Measurements from ENCODE around the gene PTCH2. TPM values are rescaled to one million over a fixed set of nuclear protein-coding genes. Genes with fewer than 3 reads are reported as not detected.

Gene PTCH2
- total RNA-seq, 1 experiment from 2014 or later, result 1.1 TPM

DNA sequence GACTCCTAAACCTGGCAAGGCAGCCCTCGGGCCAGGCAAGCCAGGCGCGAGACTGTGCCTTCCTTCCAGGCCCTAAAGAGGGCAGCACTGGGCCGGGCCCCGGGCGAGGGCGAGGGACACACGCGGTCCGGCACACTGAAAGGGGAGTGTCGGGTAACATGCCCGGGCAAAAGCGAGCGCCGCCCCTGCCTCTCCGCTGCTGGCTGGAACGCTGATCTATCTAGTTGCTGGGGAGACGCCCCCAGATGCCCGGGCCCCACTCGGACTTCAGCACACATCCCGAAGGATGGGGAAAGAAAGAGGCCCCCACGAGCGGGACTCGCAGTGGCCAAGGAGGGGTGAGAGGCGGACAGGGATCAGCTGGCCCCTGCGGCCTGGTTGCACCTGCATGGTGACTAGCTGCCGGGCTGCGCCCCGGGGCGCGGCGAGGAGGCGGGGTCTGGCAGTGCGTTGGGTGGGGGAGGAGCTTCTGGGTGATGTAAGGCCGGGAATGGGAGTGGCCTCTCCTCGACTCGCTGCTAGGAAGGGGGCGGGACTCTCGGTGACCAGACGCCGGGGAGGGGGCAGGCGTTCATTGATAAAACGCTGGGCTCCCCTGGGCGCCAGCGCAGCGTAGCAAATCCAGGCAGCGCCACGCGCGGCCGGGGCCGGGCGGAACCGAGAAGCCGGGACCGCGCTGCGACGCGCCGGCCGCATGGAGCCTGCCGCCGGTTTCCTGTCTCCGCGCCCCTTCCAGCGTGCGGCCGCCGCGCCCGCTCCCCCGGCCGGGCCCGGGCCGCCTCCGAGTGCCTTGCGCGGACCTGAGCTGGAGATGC, 43.1 kb downstream of the PTCH2 start, which contains the start of gene PLK3 (continued):
- peak; percentile 91 for TF ChIP-seq ZNF121 (CRISPR knock-in tag; IDR thresholded peaks at IDR 0.05)
- no peak for TF ChIP-seq ZNF219 (CRISPR knock-in tag; IDR thresholded peaks at IDR 0.05; ENCODE audit: borderline replicate concordance)
- peak; percentile 29; the same call in 1 of the 2 replicates for TF ChIP-seq NFYB (CRISPR knock-in tag; conservative IDR thresholded peaks at IDR 0.05; ENCODE audit: low read depth)
- TF ChIP-seq, protein P1, sequence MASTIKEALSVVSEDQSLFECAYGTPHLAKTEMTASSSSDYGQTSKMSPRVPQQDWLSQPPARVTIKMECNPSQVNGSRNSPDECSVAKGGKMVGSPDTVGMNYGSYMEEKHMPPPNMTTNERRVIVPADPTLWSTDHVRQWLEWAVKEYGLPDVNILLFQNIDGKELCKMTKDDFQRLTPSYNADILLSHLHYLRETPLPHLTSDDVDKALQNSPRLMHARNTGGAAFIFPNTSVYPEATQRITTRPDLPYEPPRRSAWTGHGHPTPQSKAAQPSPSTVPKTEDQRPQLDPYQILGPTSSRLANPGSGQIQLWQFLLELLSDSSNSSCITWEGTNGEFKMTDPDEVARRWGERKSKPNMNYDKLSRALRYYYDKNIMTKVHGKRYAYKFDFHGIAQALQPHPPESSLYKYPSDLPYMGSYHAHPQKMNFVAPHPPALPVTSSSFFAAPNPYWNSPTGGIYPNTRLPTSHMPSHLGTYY (CRISPR knock-in tag; IDR thresholded peaks at IDR 0.05), result no peak
- no peak for TF ChIP-seq JUN (CRISPR knock-in tag; IDR thresholded peaks at IDR 0.05)
- TF ChIP-seq KAT7 (CRISPR knock-in tag; IDR thresholded peaks at IDR 0.05; ENCODE audit: borderline replicate concordance), result no peak
- TF ChIP-seq IRF2 (CRISPR knock-in tag; IDR thresholded peaks at IDR 0.05; ENCODE audit: borderline replicate concordance, low read depth), result no peak
- no peak for TF ChIP-seq NFATC4 (CRISPR knock-in tag; IDR thresholded peaks at IDR 0.05)
- no peak; the same call in 1 of the 2 replicates for TF ChIP-seq CREM (CRISPR knock-in tag; IDR thresholded peaks at IDR 0.05)
- TF ChIP-seq, protein P2, sequence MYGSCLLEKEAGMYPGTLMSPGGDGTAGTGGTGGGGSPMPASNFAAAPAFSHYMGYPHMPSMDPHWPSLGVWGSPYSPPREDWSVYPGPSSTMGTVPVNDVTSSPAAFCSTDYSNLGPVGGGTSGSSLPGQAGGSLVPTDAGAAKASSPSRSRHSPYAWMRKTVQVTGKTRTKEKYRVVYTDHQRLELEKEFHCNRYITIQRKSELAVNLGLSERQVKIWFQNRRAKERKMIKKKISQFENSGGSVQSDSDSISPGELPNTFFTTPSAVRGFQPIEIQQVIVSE (CRISPR knock-in tag; IDR thresholded peaks at IDR 0.05; ENCODE audit: borderline replicate concordance), result no peak
- no peak for TF ChIP-seq GRHL2 (CRISPR knock-in tag; IDR thresholded peaks at IDR 0.05; ENCODE audit: insufficient replicate concordance, severe bottlenecking)
- TF ChIP-seq GTF2I (CRISPR knock-in tag; conservative IDR thresholded peaks at IDR 0.05), result no peak
- TF ChIP-seq HMGA2 (CRISPR knock-in tag; IDR thresholded peaks at IDR 0.05), result 0 out of 2 replicates have a peak, but pooled peaks have one; percentile 8
- peak; percentile 72 for TF ChIP-seq FOXK1 (CRISPR knock-in tag; IDR thresholded peaks at IDR 0.05)
- TF ChIP-seq, protein P3, sequence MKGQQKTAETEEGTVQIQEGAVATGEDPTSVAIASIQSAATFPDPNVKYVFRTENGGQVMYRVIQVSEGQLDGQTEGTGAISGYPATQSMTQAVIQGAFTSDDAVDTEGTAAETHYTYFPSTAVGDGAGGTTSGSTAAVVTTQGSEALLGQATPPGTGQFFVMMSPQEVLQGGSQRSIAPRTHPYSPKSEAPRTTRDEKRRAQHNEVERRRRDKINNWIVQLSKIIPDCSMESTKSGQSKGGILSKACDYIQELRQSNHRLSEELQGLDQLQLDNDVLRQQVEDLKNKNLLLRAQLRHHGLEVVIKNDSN (CRISPR knock-in tag; IDR thresholded peaks at IDR 0.05), result peak; percentile 39; the same call in 1 of the 2 replicates
- TF ChIP-seq, protein P4, sequence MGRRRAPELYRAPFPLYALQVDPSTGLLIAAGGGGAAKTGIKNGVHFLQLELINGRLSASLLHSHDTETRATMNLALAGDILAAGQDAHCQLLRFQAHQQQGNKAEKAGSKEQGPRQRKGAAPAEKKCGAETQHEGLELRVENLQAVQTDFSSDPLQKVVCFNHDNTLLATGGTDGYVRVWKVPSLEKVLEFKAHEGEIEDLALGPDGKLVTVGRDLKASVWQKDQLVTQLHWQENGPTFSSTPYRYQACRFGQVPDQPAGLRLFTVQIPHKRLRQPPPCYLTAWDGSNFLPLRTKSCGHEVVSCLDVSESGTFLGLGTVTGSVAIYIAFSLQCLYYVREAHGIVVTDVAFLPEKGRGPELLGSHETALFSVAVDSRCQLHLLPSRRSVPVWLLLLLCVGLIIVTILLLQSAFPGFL (CRISPR knock-in tag; IDR thresholded peaks at IDR 0.05; ENCODE audit: borderline replicate concordance), result no peak
- peak; percentile 89 for TF ChIP-seq GABPB1 (CRISPR knock-in tag; IDR thresholded peaks at IDR 0.05)
- TF ChIP-seq, protein P5, sequence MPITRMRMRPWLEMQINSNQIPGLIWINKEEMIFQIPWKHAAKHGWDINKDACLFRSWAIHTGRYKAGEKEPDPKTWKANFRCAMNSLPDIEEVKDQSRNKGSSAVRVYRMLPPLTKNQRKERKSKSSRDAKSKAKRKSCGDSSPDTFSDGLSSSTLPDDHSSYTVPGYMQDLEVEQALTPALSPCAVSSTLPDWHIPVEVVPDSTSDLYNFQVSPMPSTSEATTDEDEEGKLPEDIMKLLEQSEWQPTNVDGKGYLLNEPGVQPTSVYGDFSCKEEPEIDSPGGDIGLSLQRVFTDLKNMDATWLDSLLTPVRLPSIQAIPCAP (CRISPR knock-in tag; IDR thresholded peaks at IDR 0.05), result peak; percentile 9; the same call in 1 of the 2 replicates
- TF ChIP-seq ETV6 (CRISPR knock-in tag; IDR thresholded peaks at IDR 0.05), result peak; percentile 84; the same call in 1 of the 2 replicates
- TF ChIP-seq, protein P6, sequence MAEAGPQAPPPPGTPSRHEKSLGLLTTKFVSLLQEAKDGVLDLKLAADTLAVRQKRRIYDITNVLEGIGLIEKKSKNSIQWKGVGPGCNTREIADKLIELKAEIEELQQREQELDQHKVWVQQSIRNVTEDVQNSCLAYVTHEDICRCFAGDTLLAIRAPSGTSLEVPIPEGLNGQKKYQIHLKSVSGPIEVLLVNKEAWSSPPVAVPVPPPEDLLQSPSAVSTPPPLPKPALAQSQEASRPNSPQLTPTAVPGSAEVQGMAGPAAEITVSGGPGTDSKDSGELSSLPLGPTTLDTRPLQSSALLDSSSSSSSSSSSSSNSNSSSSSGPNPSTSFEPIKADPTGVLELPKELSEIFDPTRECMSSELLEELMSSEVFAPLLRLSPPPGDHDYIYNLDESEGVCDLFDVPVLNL (CRISPR knock-in tag; IDR thresholded peaks at IDR 0.05; ENCODE audit: borderline replicate concordance, low read depth), result no peak
- no peak for TF ChIP-seq NR3C1 (CRISPR knock-in tag; conservative IDR thresholded peaks at IDR 0.05; ENCODE audit: low read depth)
- TF ChIP-seq, protein P7, sequence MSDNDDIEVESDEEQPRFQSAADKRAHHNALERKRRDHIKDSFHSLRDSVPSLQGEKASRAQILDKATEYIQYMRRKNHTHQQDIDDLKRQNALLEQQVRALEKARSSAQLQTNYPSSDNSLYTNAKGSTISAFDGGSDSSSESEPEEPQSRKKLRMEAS (CRISPR knock-in tag; IDR thresholded peaks at IDR 0.05), result peak; percentile 98
- TF ChIP-seq PRRX2 (CRISPR knock-in tag; IDR thresholded peaks at IDR 0.05), result no peak
- TF ChIP-seq, protein P8, sequence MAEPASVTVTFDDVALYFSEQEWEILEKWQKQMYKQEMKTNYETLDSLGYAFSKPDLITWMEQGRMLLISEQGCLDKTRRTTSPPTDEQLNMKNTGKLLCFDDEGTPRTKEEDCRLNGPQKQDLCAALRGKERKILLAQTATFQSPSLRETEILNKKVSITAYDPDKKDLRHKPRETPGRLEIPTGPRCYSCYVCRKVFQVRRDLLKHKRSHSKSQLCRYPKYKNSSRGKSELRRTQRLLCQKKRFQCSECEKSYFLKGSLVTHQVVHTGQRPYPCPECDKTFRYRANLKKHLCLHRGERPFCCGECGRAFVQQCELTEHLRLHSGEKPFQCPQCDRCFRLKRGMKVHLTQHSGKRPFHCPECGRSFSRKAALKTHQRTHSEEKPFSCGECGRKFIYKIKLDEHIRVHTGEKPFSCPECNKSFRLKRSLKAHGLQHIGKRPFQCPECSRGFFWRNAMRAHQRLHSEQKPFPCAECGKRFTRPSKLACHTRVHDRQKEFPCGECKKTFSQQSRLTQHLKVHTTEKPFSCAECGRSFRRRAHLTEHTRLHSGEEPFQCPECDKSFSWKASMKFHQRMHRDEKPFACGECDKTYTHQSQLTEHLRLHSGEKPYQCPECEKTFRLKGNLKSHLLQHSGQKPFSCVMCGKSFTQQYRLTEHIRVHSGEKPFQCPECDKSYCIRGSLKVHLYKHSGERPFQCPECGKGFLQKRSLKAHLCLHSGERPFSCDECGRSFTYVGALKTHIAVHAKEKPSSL (CRISPR knock-in tag; conservative IDR thresholded peaks at IDR 0.05), result no peak
- TF ChIP-seq, protein P9, sequence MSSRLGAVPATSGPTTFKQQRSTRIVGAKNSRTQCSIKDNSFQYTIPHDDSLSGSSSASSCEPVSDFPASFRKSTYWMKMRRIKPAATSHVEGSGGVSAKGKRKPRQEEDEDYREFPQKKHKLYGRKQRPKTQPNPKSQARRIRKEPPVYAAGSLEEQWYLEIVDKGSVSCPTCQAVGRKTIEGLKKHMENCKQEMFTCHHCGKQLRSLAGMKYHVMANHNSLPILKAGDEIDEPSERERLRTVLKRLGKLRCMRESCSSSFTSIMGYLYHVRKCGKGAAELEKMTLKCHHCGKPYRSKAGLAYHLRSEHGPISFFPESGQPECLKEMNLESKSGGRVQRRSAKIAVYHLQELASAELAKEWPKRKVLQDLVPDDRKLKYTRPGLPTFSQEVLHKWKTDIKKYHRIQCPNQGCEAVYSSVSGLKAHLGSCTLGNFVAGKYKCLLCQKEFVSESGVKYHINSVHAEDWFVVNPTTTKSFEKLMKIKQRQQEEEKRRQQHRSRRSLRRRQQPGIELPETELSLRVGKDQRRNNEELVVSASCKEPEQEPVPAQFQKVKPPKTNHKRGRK (CRISPR knock-in tag; IDR thresholded peaks at IDR 0.05; ENCODE audit: borderline replicate concordance), result no peak
- TF ChIP-seq, protein P10, sequence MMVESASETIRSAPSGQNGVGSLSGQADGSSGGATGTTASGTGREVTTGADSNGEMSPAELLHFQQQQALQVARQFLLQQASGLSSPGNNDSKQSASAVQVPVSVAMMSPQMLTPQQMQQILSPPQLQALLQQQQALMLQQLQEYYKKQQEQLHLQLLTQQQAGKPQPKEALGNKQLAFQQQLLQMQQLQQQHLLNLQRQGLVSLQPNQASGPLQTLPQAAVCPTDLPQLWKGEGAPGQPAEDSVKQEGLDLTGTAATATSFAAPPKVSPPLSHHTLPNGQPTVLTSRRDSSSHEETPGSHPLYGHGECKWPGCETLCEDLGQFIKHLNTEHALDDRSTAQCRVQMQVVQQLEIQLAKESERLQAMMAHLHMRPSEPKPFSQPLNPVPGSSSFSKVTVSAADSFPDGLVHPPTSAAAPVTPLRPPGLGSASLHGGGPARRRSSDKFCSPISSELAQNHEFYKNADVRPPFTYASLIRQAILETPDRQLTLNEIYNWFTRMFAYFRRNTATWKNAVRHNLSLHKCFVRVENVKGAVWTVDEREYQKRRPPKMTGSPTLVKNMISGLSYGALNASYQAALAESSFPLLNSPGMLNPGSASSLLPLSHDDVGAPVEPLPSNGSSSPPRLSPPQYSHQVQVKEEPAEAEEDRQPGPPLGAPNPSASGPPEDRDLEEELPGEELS (CRISPR knock-in tag; IDR thresholded peaks at IDR 0.05), result peak; percentile 59

Measured in WTC11 (cell line).